22Rv1 (cell line): ENCODE data around the gene KRT27.

ENCODE experiments used
- ZFX ChIP-seq: fragments of 450-650 bp; IDR thresholded peaks from 2 replicates; pipeline ENCODE4 v1.6.1; 2017; ENCODE audit warnings: antibody characterized with exemption, borderline replicate concordance
- TF ChIP-seq, protein P1 (sequence below): fragments of 450-650 bp; IDR thresholded peaks from 2 replicates; pipeline ENCODE4 v1.5.1; 2017; ENCODE audit warnings: mild to moderate bottlenecking

DNA sequence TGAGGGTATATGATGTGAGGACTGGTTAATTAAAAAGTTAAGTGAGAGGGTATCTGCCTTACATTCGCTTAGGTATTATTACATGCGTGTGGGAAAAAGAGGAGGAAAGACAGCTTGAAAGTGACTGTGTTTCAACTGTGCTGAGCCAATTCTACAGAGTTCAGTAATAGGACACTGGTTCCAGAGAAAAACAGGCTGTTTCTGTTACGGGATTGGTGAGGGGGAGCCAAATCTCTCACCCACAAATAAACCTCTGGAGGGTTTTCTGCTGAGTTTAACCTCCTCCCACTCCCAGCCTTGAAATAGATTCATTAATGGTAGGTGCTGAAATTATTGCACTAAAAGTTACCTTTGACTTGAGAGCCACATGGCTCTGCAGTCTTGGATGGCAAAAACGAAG is 6.4 kb downstream of the KRT27 start:
- TF ChIP-seq, protein P1, sequence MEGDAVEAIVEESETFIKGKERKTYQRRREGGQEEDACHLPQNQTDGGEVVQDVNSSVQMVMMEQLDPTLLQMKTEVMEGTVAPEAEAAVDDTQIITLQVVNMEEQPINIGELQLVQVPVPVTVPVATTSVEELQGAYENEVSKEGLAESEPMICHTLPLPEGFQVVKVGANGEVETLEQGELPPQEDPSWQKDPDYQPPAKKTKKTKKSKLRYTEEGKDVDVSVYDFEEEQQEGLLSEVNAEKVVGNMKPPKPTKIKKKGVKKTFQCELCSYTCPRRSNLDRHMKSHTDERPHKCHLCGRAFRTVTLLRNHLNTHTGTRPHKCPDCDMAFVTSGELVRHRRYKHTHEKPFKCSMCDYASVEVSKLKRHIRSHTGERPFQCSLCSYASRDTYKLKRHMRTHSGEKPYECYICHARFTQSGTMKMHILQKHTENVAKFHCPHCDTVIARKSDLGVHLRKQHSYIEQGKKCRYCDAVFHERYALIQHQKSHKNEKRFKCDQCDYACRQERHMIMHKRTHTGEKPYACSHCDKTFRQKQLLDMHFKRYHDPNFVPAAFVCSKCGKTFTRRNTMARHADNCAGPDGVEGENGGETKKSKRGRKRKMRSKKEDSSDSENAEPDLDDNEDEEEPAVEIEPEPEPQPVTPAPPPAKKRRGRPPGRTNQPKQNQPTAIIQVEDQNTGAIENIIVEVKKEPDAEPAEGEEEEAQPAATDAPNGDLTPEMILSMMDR: no peak
- TF ChIP-seq ZFX: no peak
